Uterus (tissue), 4 donors: ENCODE measurements around the gene COQ5. TPM values are rescaled to one million over a fixed set of nuclear protein-coding genes. Genes with fewer than 3 reads are reported as not detected.
A peak's percentile ranks its signal among the peaks of the same experiment; 100 is the strongest.

Experiments used
- DNase-seq, 2 donors: peaks; one replicate each; pipeline ENCODE4 v3.0.0-alpha.2; 2019 to 2020
- H3K27ac ChIP-seq, 2 donors: fragments of 200-600 bp; sonication (generic); 1 replicate in 1 of 2; 2 replicates in 1 of 2; pipeline ENCODE4 v1.5.1; 2016 to 2018
- H3K27me3 ChIP-seq, 2 donors: fragments of 200-600 bp; sonication (generic); one replicate each; pipeline ENCODE4 v1.5.1; 2018 to 2019; ENCODE audit warnings: control low read depth in 1 of 2
- H3K36me3 ChIP-seq, 2 donors: fragments of 200-600 bp; sonication (generic); one replicate each; pipeline ENCODE4 v1.5.1; 2019; ENCODE audit warnings: control low read depth in 1 of 2
- H3K4me1 ChIP-seq, 2 donors: fragments of 200-600 bp; sonication (generic); one replicate each; pipeline ENCODE4 v1.5.1; 2018 to 2019; ENCODE audit warnings: control low read depth in 1 of 2
- H3K4me3 ChIP-seq, 2 donors: fragments of 200-600 bp; sonication (generic); 1 replicate in 1 of 2; 2 replicates in 1 of 2; pipeline ENCODE4 v1.5.1; 2018 to 2019; ENCODE audit warnings: mild to moderate bottlenecking in 1 of 2
- H3K9me3 ChIP-seq, 2 donors: fragments of 200-600 bp; sonication (generic); one replicate each; pipeline ENCODE4 v1.5.1; 2019; ENCODE audit warnings: control low read depth in 1 of 2
- POLR2A ChIP-seq, 2 donors: fragments of 450-650 bp; IDR thresholded peaks; one replicate each; pipeline ENCODE4 v1.6.1; 2016; ENCODE audit warnings: antibody characterized with exemption in 2 of 2, mild to moderate bottlenecking in 1 of 2, moderate library complexity in 1 of 2
- intact Hi-C: fragments of 100-400 bp; cut with DNase I; formaldehyde crosslinking; loops from one replicate; pipeline ENCODE4 v1.15.1; 2023; ENCODE audit warnings: low total_unique reads
- total RNA-seq, 4 donors: library from RNA; depleted of rRNA in 3 of 4; stranded (reverse); fragments of >200 nt in 3 of 4; gene quantifications; one replicate each; pipeline versions ENCODE4 v1.1.0 to v1.2.4, GENCODE V29; 2014 to 2023
- TF ChIP-seq, protein P1 (sequence below), 4 experiments: fragments of 200-600 bp in 2 of 4; fragments of 450-650 bp in 2 of 4; sonication (generic) in 2 of 4; IDR thresholded peaks; one replicate each; pipeline ENCODE4 v1.5.1; 2016 to 2019; ENCODE audit warnings: antibody characterized with exemption in 4 of 4, mild to moderate bottlenecking in 2 of 4, moderate library complexity in 1 of 4
- donor health status: DM: yes; HTN: yes; CAD: no.

COQ5 gene, protein sequence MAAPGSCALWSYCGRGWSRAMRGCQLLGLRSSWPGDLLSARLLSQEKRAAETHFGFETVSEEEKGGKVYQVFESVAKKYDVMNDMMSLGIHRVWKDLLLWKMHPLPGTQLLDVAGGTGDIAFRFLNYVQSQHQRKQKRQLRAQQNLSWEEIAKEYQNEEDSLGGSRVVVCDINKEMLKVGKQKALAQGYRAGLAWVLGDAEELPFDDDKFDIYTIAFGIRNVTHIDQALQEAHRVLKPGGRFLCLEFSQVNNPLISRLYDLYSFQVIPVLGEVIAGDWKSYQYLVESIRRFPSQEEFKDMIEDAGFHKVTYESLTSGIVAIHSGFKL
- 100 to 1,000 TPM in 1 of 4 donors, 10 to 100 TPM in 3; 18.5 to 117 (median 25.9) TPM for total RNA-seq

DNA sequence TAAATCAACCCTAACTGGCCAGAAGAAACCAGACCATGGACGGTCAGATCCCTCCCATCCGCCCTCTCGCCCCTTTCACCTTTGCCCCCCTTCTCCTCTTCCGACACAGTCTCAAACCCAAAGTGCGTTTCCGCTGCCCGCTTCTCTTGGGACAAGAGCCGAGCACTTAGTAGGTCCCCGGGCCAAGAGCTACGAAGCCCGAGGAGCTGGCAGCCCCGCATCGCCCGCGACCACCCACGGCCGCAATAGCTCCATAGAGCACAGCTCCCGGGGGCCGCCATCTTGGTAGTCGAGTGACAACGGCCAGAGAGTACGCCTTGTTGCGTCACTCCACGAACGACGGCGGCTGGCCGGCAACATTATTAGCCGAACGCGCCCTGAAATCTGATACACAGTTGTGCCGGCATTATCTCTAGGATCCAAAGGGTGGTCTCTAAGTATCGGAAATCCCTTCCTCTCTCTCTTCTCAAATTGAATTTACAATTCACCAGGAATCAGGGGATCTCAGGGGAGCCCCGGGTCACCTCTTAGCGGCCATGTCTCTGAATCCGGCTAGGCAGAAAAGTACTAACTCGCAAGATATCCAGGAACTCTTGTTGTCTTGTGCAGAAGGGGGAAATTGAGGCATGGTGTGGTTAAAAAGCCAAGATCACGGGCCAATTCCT, at the start of gene COQ5:
COQ5 (minus strand) TSS at position 298 of the 665 bp plus-strand sequence; CDS start at position 281, 17 bp downstream.
- Histone ChIP-seq H3K4me1 (no peaks in the 10 kb centered on the region), H3K27ac (peak within 1 kb of the TSS; percentile 88 to 98), H3K4me3 (peak within 1 kb of the TSS; percentile 54 to 83), H3K36me3 (no peaks in the 10 kb centered on the region), H3K9me3 (no peaks in the 10 kb centered on the region), H3K27me3 (no peaks in the 10 kb centered on the region)
- DNase-seq: peak; percentile 88 to 90
- intact Hi-C loops: no loop called here
- TF ChIP-seq POLR2A (IDR thresholded peaks at IDR 0.05): peak; percentile 20 to 45
- TF ChIP-seq, protein P1, sequence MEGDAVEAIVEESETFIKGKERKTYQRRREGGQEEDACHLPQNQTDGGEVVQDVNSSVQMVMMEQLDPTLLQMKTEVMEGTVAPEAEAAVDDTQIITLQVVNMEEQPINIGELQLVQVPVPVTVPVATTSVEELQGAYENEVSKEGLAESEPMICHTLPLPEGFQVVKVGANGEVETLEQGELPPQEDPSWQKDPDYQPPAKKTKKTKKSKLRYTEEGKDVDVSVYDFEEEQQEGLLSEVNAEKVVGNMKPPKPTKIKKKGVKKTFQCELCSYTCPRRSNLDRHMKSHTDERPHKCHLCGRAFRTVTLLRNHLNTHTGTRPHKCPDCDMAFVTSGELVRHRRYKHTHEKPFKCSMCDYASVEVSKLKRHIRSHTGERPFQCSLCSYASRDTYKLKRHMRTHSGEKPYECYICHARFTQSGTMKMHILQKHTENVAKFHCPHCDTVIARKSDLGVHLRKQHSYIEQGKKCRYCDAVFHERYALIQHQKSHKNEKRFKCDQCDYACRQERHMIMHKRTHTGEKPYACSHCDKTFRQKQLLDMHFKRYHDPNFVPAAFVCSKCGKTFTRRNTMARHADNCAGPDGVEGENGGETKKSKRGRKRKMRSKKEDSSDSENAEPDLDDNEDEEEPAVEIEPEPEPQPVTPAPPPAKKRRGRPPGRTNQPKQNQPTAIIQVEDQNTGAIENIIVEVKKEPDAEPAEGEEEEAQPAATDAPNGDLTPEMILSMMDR (IDR thresholded peaks at IDR 0.05): peak in 1 of 4 experiments; percentile 9

DNA sequence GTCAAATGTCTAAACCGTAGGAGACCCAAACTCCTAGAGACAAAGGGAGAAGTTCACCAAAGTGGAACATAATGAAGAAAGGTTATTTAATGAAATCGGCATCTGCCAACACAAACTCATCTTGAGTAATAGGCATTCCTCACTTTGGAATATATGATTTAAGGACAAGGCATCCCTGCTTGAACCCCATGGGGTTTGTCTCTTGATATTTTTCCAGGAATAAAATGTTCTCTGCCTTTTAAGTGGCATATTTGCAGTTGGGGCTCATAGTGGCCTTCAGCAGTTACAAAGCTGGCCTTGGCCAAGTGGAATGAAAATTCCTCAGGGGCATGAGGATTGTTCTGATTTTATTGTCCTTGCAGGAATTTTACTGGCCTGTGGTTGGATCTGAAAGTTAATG, 45.1 kb upstream of the COQ5 start:
- Histone ChIP-seq H3K4me1 (no peaks in the 10 kb centered on the region), H3K36me3 (no peaks in the 10 kb centered on the region), H3K9me3 (no peaks in the 10 kb centered on the region), H3K27ac (no peak overlapping the region), H3K4me3 (no peak overlapping the region), H3K27me3 (no peaks in the 10 kb centered on the region)
- intact Hi-C loops: no loop called here
- no peak for DNase-seq
- TF ChIP-seq, protein P1 (IDR thresholded peaks at IDR 0.05): no peak
- no peak for TF ChIP-seq POLR2A (IDR thresholded peaks at IDR 0.05)

DNA sequence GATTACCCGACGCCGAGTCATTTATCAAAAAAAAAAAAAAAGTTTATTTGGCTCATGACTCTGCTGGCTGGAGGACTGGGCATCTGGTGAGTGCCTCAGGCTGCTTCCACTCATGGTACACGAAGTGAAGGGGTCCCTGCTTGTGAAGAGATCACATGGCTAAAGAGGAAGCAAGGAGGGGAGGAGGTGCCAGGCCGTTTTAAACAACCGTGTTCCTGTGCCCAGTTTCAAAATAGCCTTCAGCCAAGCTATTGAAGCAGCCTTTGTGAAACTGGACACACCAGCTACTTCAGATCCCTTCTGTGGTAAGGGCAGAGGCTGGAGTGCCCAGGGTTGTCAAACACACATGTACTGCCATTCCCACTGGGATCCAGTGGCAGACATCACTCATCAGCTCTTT, 44.6 kb upstream of the COQ5 start:
- H3K36me3 ChIP-seq: no peaks in the 10 kb centered on the region
- H3K4me1 ChIP-seq: no peaks in the 10 kb centered on the region
- no peak overlapping the region for H3K27ac ChIP-seq
- no peaks in the 10 kb centered on the region for H3K27me3 ChIP-seq
- DNase-seq: no peak
- H3K4me3 ChIP-seq: no peak overlapping the region
- TF ChIP-seq, protein P1 (IDR thresholded peaks at IDR 0.05): no peak
- no peak for TF ChIP-seq POLR2A (IDR thresholded peaks at IDR 0.05)
- intact Hi-C loops: no loop called here
- H3K9me3 ChIP-seq: no peaks in the 10 kb centered on the region

DNA sequence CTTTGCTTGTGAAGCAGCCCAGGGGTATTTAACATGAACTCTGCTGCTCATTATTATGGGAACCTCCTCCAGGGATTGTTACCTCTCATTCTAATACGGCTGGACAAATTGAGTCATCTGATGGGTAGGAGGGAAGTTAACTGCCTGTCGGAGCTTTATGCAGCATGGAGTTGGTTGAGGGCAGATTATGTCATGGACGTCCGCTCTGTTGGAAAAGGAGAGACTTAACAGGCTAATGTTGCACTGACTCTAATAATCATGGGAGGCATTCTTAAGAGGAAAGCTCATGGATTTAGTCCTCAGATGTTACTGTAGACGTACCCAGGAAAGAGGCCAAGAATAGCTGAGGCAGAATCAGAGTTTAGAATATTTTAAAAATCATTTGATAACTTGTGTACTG, 42.3 kb upstream of the COQ5 start:
- no peaks in the 10 kb centered on the region for H3K36me3 ChIP-seq
- TF ChIP-seq, protein P1 (IDR thresholded peaks at IDR 0.05): no peak
- TF ChIP-seq POLR2A (IDR thresholded peaks at IDR 0.05): no peak
- no peak for DNase-seq
- H3K27me3 ChIP-seq: no peaks in the 10 kb centered on the region
- intact Hi-C loops: no loop called here
- no peaks in the 10 kb centered on the region for H3K4me1 ChIP-seq
- no peaks in the 10 kb centered on the region for H3K9me3 ChIP-seq
- H3K4me3 ChIP-seq: no peak overlapping the region
- no peak overlapping the region for H3K27ac ChIP-seq

DNA sequence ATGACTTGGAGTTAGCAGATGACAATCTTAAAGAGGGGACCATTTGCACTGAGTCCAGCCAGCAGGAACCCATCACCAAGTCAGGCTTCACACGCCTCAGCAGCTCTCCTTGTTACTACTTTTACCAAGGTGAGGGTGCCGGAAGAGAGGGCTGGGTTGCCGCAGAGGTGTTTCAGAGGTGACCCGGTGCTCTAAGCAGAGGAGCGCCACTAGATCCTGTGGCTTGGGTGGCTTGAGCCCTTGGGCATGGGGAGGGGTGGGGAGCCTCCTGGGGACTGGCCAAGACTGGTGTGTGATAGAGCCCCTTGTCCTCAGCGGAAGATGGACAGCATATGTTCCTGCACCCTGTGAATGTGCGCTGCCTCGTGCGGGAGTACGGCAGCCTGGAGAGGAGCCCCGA, 34.5 kb upstream of the COQ5 start:
- no peak for DNase-seq
- Histone ChIP-seq H3K36me3 (no peaks in the 10 kb centered on the region), H3K27ac (no peak overlapping the region), H3K9me3 (no peaks in the 10 kb centered on the region), H3K4me3 (no peak overlapping the region), H3K4me1 (no peaks in the 10 kb centered on the region), H3K27me3 (no peaks in the 10 kb centered on the region)
- TF ChIP-seq, protein P1 (IDR thresholded peaks at IDR 0.05): no peak
- TF ChIP-seq POLR2A (IDR thresholded peaks at IDR 0.05): no peak
- intact Hi-C loops: no loop called here
